ENCODE measurements around the gene THSD7A.

The THSD7A gene

GRCh38 chr7:11858026-11858425 lies 26.0 kb upstream of the THSD7A start:
- no peak for TF ChIP-seq FOXP2 (optimal IDR thresholded peaks at IDR 0.05; ENCODE audit: borderline replicate concordance, extremely low read depth, extremely low read length, insufficient read depth)
- no peak for TF ChIP-seq TAF1 (IDR thresholded peaks at IDR 0.05; ENCODE audit: borderline replicate concordance, insufficient read depth, low read length)
- TF ChIP-seq POLR2AphosphoS5 (IDR thresholded peaks at IDR 0.05; ENCODE audit: low read depth, low read length), result no peak
- TF ChIP-seq SIN3A (IDR thresholded peaks at IDR 0.05; ENCODE audit: borderline replicate concordance, insufficient read depth, low read length), result no peak
- TF ChIP-seq REST (IDR thresholded peaks at IDR 0.05; ENCODE audit: insufficient read depth in 1 of 2, low read depth in 2 of 2, low read length in 2 of 2), result no peak

- TF ChIP-seq TAF1 (IDR thresholded peaks at IDR 0.05; ENCODE audit: borderline replicate concordance, insufficient read depth, low read length), result no peak
- no peak for TF ChIP-seq REST (IDR thresholded peaks at IDR 0.05; ENCODE audit: insufficient read depth in 1 of 2, low read depth in 2 of 2, low read length in 2 of 2)
- no peak for TF ChIP-seq POLR2AphosphoS5 (IDR thresholded peaks at IDR 0.05; ENCODE audit: low read depth, low read length)
- no peak for TF ChIP-seq FOXP2 (optimal IDR thresholded peaks at IDR 0.05; ENCODE audit: borderline replicate concordance, extremely low read depth, extremely low read length, insufficient read depth)
These were observed 16.3 kb upstream of the THSD7A start for GRCh38 chr7:11848251-11848650.

GRCh38 chr7:11847336-11847735 lies 15.3 kb upstream of the THSD7A start:
- TF ChIP-seq SIN3A (IDR thresholded peaks at IDR 0.05; ENCODE audit: borderline replicate concordance, insufficient read depth, low read length) (no peak), TAF1 (IDR thresholded peaks at IDR 0.05; ENCODE audit: borderline replicate concordance, insufficient read depth, low read length) (no peak), FOXP2 (optimal IDR thresholded peaks at IDR 0.05; ENCODE audit: borderline replicate concordance, extremely low read depth, extremely low read length, insufficient read depth) (no peak), REST (IDR thresholded peaks at IDR 0.05; ENCODE audit: insufficient read depth in 1 of 2, low read depth in 2 of 2, low read length in 2 of 2) (no peak), POLR2AphosphoS5 (IDR thresholded peaks at IDR 0.05; ENCODE audit: low read depth, low read length) (no peak)

- no peak for TF ChIP-seq REST (IDR thresholded peaks at IDR 0.05; ENCODE audit: insufficient read depth in 1 of 2, low read depth in 2 of 2, low read length in 2 of 2)
- TF ChIP-seq FOXP2 (optimal IDR thresholded peaks at IDR 0.05; ENCODE audit: borderline replicate concordance, extremely low read depth, extremely low read length, insufficient read depth), result no peak
- no peak for TF ChIP-seq SIN3A (IDR thresholded peaks at IDR 0.05; ENCODE audit: borderline replicate concordance, insufficient read depth, low read length)
- no peak for TF ChIP-seq POLR2AphosphoS5 (IDR thresholded peaks at IDR 0.05; ENCODE audit: low read depth, low read length)
- no peak for TF ChIP-seq TAF1 (IDR thresholded peaks at IDR 0.05; ENCODE audit: borderline replicate concordance, insufficient read depth, low read length)
These were observed 14.5 kb upstream of the THSD7A start for GRCh38 chr7:11846361-11846955.
